Measurements from ENCODE around the gene UEVLD. TPM values are rescaled to one million over a fixed set of nuclear protein-coding genes. Genes with fewer than 3 reads are reported as not detected.
"Not testable (repeated sequence)": the region's sequence is repeated elsewhere in the genome, so short reads cannot be mapped to it uniquely, and the experiment has no call there.

The UEVLD gene
- total RNA-seq, 1 experiment from 2014 or later, result 15.9 TPM

GRCh38 chr11:18599739-18600230 is 11.3 kb upstream of the UEVLD start, which contains the start of gene MISFA:
Gene MISFA (plus strand): TSS chr11:18599789. CDS start chr11:18599929, 140 bp downstream.
- H3K36me3 Mint-ChIP-seq (ENCODE audit: insufficient read depth, unreplicated experiment), result peaks cover 21% of the 10 kb centered on the region
- no peak within 1 kb of the TSS for H3K4me3 Mint-ChIP-seq (ENCODE audit: unreplicated experiment)
- DNase-seq, result no peak
- no peak for TF ChIP-seq CTCF (IDR thresholded peaks at IDR 0.05; ENCODE audit: insufficient read depth in 1 of 2, low read depth in 1 of 2, low read length in 1 of 2, severe bottlenecking in 1 of 2, unreplicated experiment in 1 of 2)
- no peaks in the 10 kb centered on the region for H3K9me3 ChIP-seq
- no peaks in the 10 kb centered on the region for H3K4me1 Mint-ChIP-seq (ENCODE audit: low read depth, unreplicated experiment)
- no peaks in the 10 kb centered on the region for H3K27me3 ChIP-seq (replicated peaks; ENCODE audit: control insufficient read depth, insufficient read depth, low read length)
- intact Hi-C loops (cut with micrococcal nuclease; ENCODE audit: unreplicated experiment), result no loop called here
- peaks cover 2% of the 10 kb centered on the region for H3K36me3 ChIP-seq (ENCODE audit: control insufficient read depth, insufficient read depth, low read length)
- no TSS peak for BruUV-seq (replicated peaks)
- no peaks in the 10 kb centered on the region for H3K4me1 ChIP-seq
- H3K27ac Mint-ChIP-seq (ENCODE audit: unreplicated experiment), result no peak within 1 kb of the TSS
- POLR2A ChIA-PET, result no interaction called here
- CTCF ChIA-PET, result no interaction called here
- H3K9me3 Mint-ChIP-seq (ENCODE audit: unreplicated experiment), result no peaks in the 10 kb centered on the region
- no peaks in the 10 kb centered on the region for H3K27me3 Mint-ChIP-seq (ENCODE audit: insufficient read depth, unreplicated experiment)
- H3K4me3 ChIP-seq (ENCODE audit: low read depth, low read length), result no peak within 1 kb of the TSS

GRCh38 chr11:18594999-18595749 is 6.6 kb upstream of the UEVLD start:
- Mint-ChIP-seq H3K27me3 (ENCODE audit: insufficient read depth, unreplicated experiment) (no peaks in the 10 kb centered on the region), H3K27ac (ENCODE audit: unreplicated experiment) (no peak overlapping the region), H3K9me3 (ENCODE audit: unreplicated experiment) (no peaks in the 10 kb centered on the region), H3K4me3 (ENCODE audit: unreplicated experiment) (no peak overlapping the region), H3K36me3 (ENCODE audit: insufficient read depth, unreplicated experiment) (peaks cover 6% of the 10 kb centered on the region), H3K4me1 (ENCODE audit: low read depth, unreplicated experiment) (no peaks in the 10 kb centered on the region)
- no peak for TF ChIP-seq CTCF (IDR thresholded peaks at IDR 0.05; ENCODE audit: insufficient read depth in 1 of 2, low read depth in 1 of 2, low read length in 1 of 2, severe bottlenecking in 1 of 2, unreplicated experiment in 1 of 2)
- BruUV-seq (replicated peaks), result no TSS peak
- intact Hi-C loops (cut with micrococcal nuclease; ENCODE audit: unreplicated experiment), result no loop called here
- Histone ChIP-seq H3K36me3 (ENCODE audit: control insufficient read depth, insufficient read depth, low read length) (peaks cover 3% of the 10 kb centered on the region), H3K4me1 (peaks cover 7% of the 10 kb centered on the region; the same call in 1 of the 2 replicates), H3K4me3 (ENCODE audit: low read depth, low read length) (no peak overlapping the region), H3K27me3 (replicated peaks; ENCODE audit: control insufficient read depth, insufficient read depth, low read length) (no peaks in the 10 kb centered on the region), H3K9me3 (no peaks in the 10 kb centered on the region)
- no peak for DNase-seq
- ChIA-PET POLR2A (no interaction called here), CTCF (no interaction called here)

- H3K4me1 ChIP-seq, result peaks cover 14% of the 10 kb centered on the region; the same call in 1 of the 2 replicates
- H3K4me3 ChIP-seq (ENCODE audit: low read depth, low read length); H3K9me3 Mint-ChIP-seq (ENCODE audit: unreplicated experiment); H3K27me3 Mint-ChIP-seq (ENCODE audit: insufficient read depth, unreplicated experiment); H3K27me3 ChIP-seq (replicated peaks; ENCODE audit: control insufficient read depth, insufficient read depth, low read length); H3K4me1 Mint-ChIP-seq (ENCODE audit: low read depth, unreplicated experiment); H3K4me3 Mint-ChIP-seq (ENCODE audit: unreplicated experiment); H3K36me3 Mint-ChIP-seq (ENCODE audit: insufficient read depth, unreplicated experiment); H3K36me3 ChIP-seq (ENCODE audit: control insufficient read depth, insufficient read depth, low read length); H3K27ac Mint-ChIP-seq (ENCODE audit: unreplicated experiment); CTCF ChIA-PET; BruUV-seq (replicated peaks); intact Hi-C loops (cut with micrococcal nuclease; ENCODE audit: unreplicated experiment); H3K9me3 ChIP-seq: not testable (repeated sequence)
- peak in 1 of 2 experiments; percentile 16 for DNase-seq
- POLR2A ChIA-PET, result interaction anchor here (0.6 kb wide), 1 partner anchor 90 kb away, joined by 3 read pairs; no protein-coding TSS in a partner anchor
These were observed 5.6 kb upstream of the UEVLD start for GRCh38 chr11:18594088-18594487.

Measured in Caco-2 (cell line).